ENCODE results near the gene TMCC3.
A peak's percentile ranks its signal among the peaks of the same experiment; 100 is the strongest.

Gene TMCC3

GRCh38 chr12:94644141-94644979 lies 6.0 kb downstream of the TMCC3 start (continued):
- TF ChIP-seq ZNF280C (tag by site-specific recombination; IDR thresholded peaks at IDR 0.05) (no peak), ZNF398 (tag by site-specific recombination; IDR thresholded peaks at IDR 0.05) (no peak), ZNF792 (tag by site-specific recombination; IDR thresholded peaks at IDR 0.05) (no peak), ZSCAN5A (tag by site-specific recombination; IDR thresholded peaks at IDR 0.05) (no peak), ZNF645 (tag by site-specific recombination; IDR thresholded peaks at IDR 0.05) (no peak), ELK4 (IDR thresholded peaks at IDR 0.05; ENCODE audit: borderline replicate concordance, low read depth, low read length) (no peak), ZNF274 (IDR thresholded peaks at IDR 0.05; ENCODE audit: low read length) (no peak), ZNF274 (tag by site-specific recombination; IDR thresholded peaks at IDR 0.05; ENCODE audit: borderline replicate concordance) (no peak), ZNF629 (tag by site-specific recombination; IDR thresholded peaks at IDR 0.05) (peak; percentile 79), ZNF138 (tag by site-specific recombination; IDR thresholded peaks at IDR 0.05; ENCODE audit: borderline replicate concordance) (no peak), TRIM28 (IDR thresholded peaks at IDR 0.05; ENCODE audit: borderline replicate concordance, low read length) (no peak), BCL6B (tag by site-specific recombination; IDR thresholded peaks at IDR 0.05) (no peak), REPIN1 (tag by site-specific recombination; IDR thresholded peaks at IDR 0.05; ENCODE audit: low read depth) (no peak), ZNF600 (tag by site-specific recombination; IDR thresholded peaks at IDR 0.05) (peak; percentile 29; the same call in 1 of the 2 replicates), ZNF174 (tag by site-specific recombination; IDR thresholded peaks at IDR 0.05) (no peak), PRDM10 (tag by site-specific recombination; IDR thresholded peaks at IDR 0.05) (no peak), ZFHX2 (tag by site-specific recombination; conservative IDR thresholded peaks at IDR 0.05) (no peak), HOXA7 (CRISPR knock-in tag; IDR thresholded peaks at IDR 0.05; ENCODE audit: borderline replicate concordance) (no peak), ZBTB7A (tag by site-specific recombination; IDR thresholded peaks at IDR 0.05; ENCODE audit: low read depth) (no peak), SALL2 (tag by site-specific recombination; IDR thresholded peaks at IDR 0.05; ENCODE audit: borderline replicate concordance) (no peak), ZNF354C (tag by site-specific recombination; IDR thresholded peaks at IDR 0.05; ENCODE audit: borderline replicate concordance, low read depth) (no peak), CTCF (tag by site-specific recombination; IDR thresholded peaks at IDR 0.05) (no peak), ZNF10 (tag by site-specific recombination; IDR thresholded peaks at IDR 0.05) (0 out of 2 replicates have a peak, but pooled peaks have one; percentile 36), ZNF184 (tag by site-specific recombination; IDR thresholded peaks at IDR 0.05) (no peak)
